ENCODE data around the gene XRCC1. TPM values are rescaled to one million over a fixed set of nuclear protein-coding genes. Genes with fewer than 3 reads are reported as not detected.

Gene XRCC1
- total RNA-seq, 1 experiment from 2014 or later = 56.8 TPM

- CTCF ChIA-PET = interaction anchor here (0.6 kb wide), 2 partner anchors 39 to 176 kb away, joined by 3 read pairs; no protein-coding TSS in a partner anchor
- TF ChIP-seq CTCF (IDR thresholded peaks at IDR 0.05; ENCODE audit: unreplicated experiment) = no peak
- no TSS peak for BruUV-seq (replicated peaks)
- intact Hi-C loops (cut with micrococcal nuclease; ENCODE audit: unreplicated experiment) = no loop called here
- no peak for DNase-seq
- Mint-ChIP-seq H3K4me3 (ENCODE audit: low read depth, unreplicated experiment) (no peak overlapping the region), H3K36me3 (ENCODE audit: insufficient read depth, unreplicated experiment) (peaks cover 25% of the 10 kb centered on the region), H3K4me1 (ENCODE audit: low read depth, unreplicated experiment) (peaks cover 35% of the 10 kb centered on the region), H3K27me3 (ENCODE audit: unreplicated experiment) (no peaks in the 10 kb centered on the region), H3K9me3 (ENCODE audit: low read depth, unreplicated experiment) (no peaks in the 10 kb centered on the region), H3K27ac (ENCODE audit: unreplicated experiment) (no peak overlapping the region)
Observed at GRCh38 chr19:43501661-43502418, 73.5 kb downstream of the XRCC1 start.

GRCh38 chr19:43499042-43499441 is 76.3 kb downstream of the XRCC1 start:
- Mint-ChIP-seq H3K4me1 (ENCODE audit: low read depth, unreplicated experiment) (peaks cover 25% of the 10 kb centered on the region), H3K9me3 (ENCODE audit: low read depth, unreplicated experiment) (no peaks in the 10 kb centered on the region), H3K36me3 (ENCODE audit: insufficient read depth, unreplicated experiment) (peaks cover 13% of the 10 kb centered on the region), H3K27me3 (ENCODE audit: unreplicated experiment) (no peaks in the 10 kb centered on the region), H3K4me3 (ENCODE audit: low read depth, unreplicated experiment) (no peak overlapping the region), H3K27ac (ENCODE audit: unreplicated experiment) (no peak overlapping the region)
- no peak for TF ChIP-seq CTCF (IDR thresholded peaks at IDR 0.05; ENCODE audit: unreplicated experiment)
- no TSS peak for BruUV-seq (replicated peaks)
- CTCF ChIA-PET = interaction anchor here (0.6 to 0.9 kb wide), 3 partner anchors 11 to 29 kb away, joined by 4 to 5 read pairs (median 4); no protein-coding TSS in a partner anchor
- intact Hi-C loops (cut with micrococcal nuclease; ENCODE audit: unreplicated experiment) = no loop called here
- no peak for DNase-seq

GRCh38 chr19:43498233-43498842 is 77.0 kb downstream of the XRCC1 start:
- CTCF ChIA-PET = interaction anchor here (0.9 kb wide), 1 partner anchor 12 kb away, joined by 5 read pairs; no protein-coding TSS in a partner anchor
- TF ChIP-seq CTCF (IDR thresholded peaks at IDR 0.05; ENCODE audit: unreplicated experiment) = no peak

DNA sequence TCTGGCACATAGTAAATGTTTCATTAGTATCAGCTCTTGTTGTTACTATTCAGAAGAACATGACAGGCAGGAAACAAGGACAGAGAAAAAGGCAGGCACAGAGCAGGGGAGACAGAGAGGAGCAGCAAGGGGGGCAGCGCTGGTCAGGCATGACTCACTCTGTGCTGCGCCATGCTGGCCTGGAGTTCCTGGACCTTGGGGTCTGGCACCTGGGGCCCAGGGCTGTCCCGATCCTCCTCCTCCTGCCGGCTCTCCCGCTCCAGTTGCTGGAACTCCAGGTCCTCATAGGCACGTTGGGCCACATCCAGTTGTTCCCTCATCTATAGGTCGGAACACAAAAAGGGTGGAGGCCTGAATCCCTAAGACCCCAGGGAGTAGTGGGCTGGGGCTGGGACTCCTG is 78.4 kb downstream of the XRCC1 start:
- TF ChIP-seq CTCF (IDR thresholded peaks at IDR 0.05; ENCODE audit: unreplicated experiment) = no peak
- H3K27me3 Mint-ChIP-seq (ENCODE audit: unreplicated experiment) = no peaks in the 10 kb centered on the region
- no peaks in the 10 kb centered on the region for H3K36me3 Mint-ChIP-seq (ENCODE audit: insufficient read depth, unreplicated experiment)
- CTCF ChIA-PET = no interaction called here
- no peak overlapping the region for H3K4me3 Mint-ChIP-seq (ENCODE audit: low read depth, unreplicated experiment)
- DNase-seq = no peak
- intact Hi-C loops (cut with micrococcal nuclease; ENCODE audit: unreplicated experiment) = no loop called here
- H3K4me1 Mint-ChIP-seq (ENCODE audit: low read depth, unreplicated experiment) = peaks cover 9% of the 10 kb centered on the region
- BruUV-seq (replicated peaks) = no TSS peak
- no peaks in the 10 kb centered on the region for H3K9me3 Mint-ChIP-seq (ENCODE audit: low read depth, unreplicated experiment)
- no peak overlapping the region for H3K27ac Mint-ChIP-seq (ENCODE audit: unreplicated experiment)

More at GRCh38 chr19:43498233-43498842, 77.0 kb downstream of the XRCC1 start:
- no peaks in the 10 kb centered on the region for H3K27me3 Mint-ChIP-seq (ENCODE audit: unreplicated experiment)
- H3K9me3 Mint-ChIP-seq (ENCODE audit: low read depth, unreplicated experiment) = no peaks in the 10 kb centered on the region
- H3K27ac Mint-ChIP-seq (ENCODE audit: unreplicated experiment) = peak overlapping the region; percentile 6
- H3K4me3 Mint-ChIP-seq (ENCODE audit: low read depth, unreplicated experiment) = no peak overlapping the region
- BruUV-seq (replicated peaks) = no TSS peak
- H3K4me1 Mint-ChIP-seq (ENCODE audit: low read depth, unreplicated experiment) = peaks cover 18% of the 10 kb centered on the region
- H3K36me3 Mint-ChIP-seq (ENCODE audit: insufficient read depth, unreplicated experiment) = peaks cover 6% of the 10 kb centered on the region
- no peak for DNase-seq
- intact Hi-C loops (cut with micrococcal nuclease; ENCODE audit: unreplicated experiment) = no loop called here
